Common myeloid progenitor, CD34-positive (primary cell): ENCODE results near the gene OSBPL9.
A peak's percentile ranks its signal among the peaks of the same experiment; 100 is the strongest.

Experiments used
- CTCF ChIA-PET: fragments of 350-600 bp; sonication (Branson Sonifier 250); formaldehyde crosslinking; loops from one replicate; lab custom pipeline; 2021; ENCODE audit warnings: antibody characterized with exemption; lab: Charles Lee
- POLR2A ChIA-PET: fragments of 350-600 bp; sonication (Branson Sonifier 250); formaldehyde crosslinking; loops from one replicate; lab custom pipeline; 2021; ENCODE audit warnings: antibody characterized with exemption; lab: Charles Lee
- DNase-seq, 3 donors: peaks; one replicate each; pipeline versions ENCODE4 v3.0.0 to v3.0.0-alpha.2; 2013
- H3K27ac ChIP-seq, 2 experiments: 1 replicate in 1 of 2; 2 replicates in 1 of 2; pipeline ENCODE4 v1.7.0; 2013; ENCODE audit warnings: inconsistent platforms in 2 of 2, low read length in 2 of 2, mild to moderate bottlenecking in 2 of 2, low read depth in 1 of 2, moderate library complexity in 1 of 2; ENCODE audit not compliant: severe bottlenecking in 2 of 2, insufficient read depth in 1 of 2, poor library complexity in 1 of 2
- H3K27me3 ChIP-seq, 5 experiments: replicated peaks in 2 of 5; 1 replicate in 3 of 5; 2 replicates in 2 of 5; pipeline versions ENCODE4 v1.6.1 to v1.7.0; 2013; ENCODE audit warnings: low read length in 4 of 5, mild to moderate bottlenecking in 2 of 5, moderate library complexity in 2 of 5, inconsistent platforms in 1 of 5; ENCODE audit not compliant: insufficient read depth in 5 of 5, control insufficient read depth in 4 of 5
- H3K36me3 ChIP-seq, 4 experiments: 1 replicate in 2 of 4; 2 replicates in 2 of 4; pipeline versions ENCODE4 v1.6.1 to v1.7.0; 2013; ENCODE audit warnings: low read length in 3 of 4, control low read depth in 1 of 4, mild to moderate bottlenecking in 1 of 4; ENCODE audit not compliant: control insufficient read depth in 4 of 4, insufficient read depth in 4 of 4
- H3K4me1 ChIP-seq, 4 experiments: 1 replicate in 3 of 4; 2 replicates in 1 of 4; pipeline versions ENCODE4 v1.6.1 to v1.7.1; 2013; ENCODE audit warnings: low read length in 3 of 4, mild to moderate bottlenecking in 3 of 4, control low read depth in 1 of 4, inconsistent platforms in 1 of 4, moderate library complexity in 1 of 4; ENCODE audit not compliant: control insufficient read depth in 4 of 4, insufficient read depth in 4 of 4; ENCODE audit errors: control extremely low read depth in 1 of 4
- H3K4me3 ChIP-seq, 7 experiments: 1 replicate in 4 of 7; 2 replicates in 3 of 7; pipeline versions ENCODE4 v1.5.1 to v1.7.0; 2013; ENCODE audit warnings: mild to moderate bottlenecking in 7 of 7, low read length in 6 of 7, moderate library complexity in 6 of 7, inconsistent platforms in 2 of 7, low read depth in 2 of 7, control low read depth in 1 of 7; ENCODE audit not compliant: insufficient read depth in 4 of 7, control insufficient read depth in 1 of 7; ENCODE audit errors: extremely low read depth in 1 of 7
- H3K9me3 ChIP-seq, 5 experiments: 1 replicate in 4 of 5; 2 replicates in 1 of 5; pipeline versions ENCODE4 v1.6.1 to v1.7.1; 2013; ENCODE audit warnings: low read length in 4 of 5, mild to moderate bottlenecking in 2 of 5, inconsistent platforms in 1 of 5, low read depth in 1 of 5, moderate library complexity in 1 of 5; ENCODE audit not compliant: control insufficient read depth in 4 of 5, insufficient read depth in 2 of 5; ENCODE audit errors: control extremely low read depth in 1 of 5
- WGBS: methylation state at CpG from one replicate; pipeline ENCODE4 v1.1.5; 2013; ENCODE audit not compliant: insufficient coverage; 5-methylcytosine and 5-hydroxymethylcytosine counted together

The OSBPL9 gene

GRCh38 chr1:51784997-51785421 lies 168.1 kb downstream of the OSBPL9 start:
- Histone ChIP-seq H3K9me3 (no peaks in the 10 kb centered on the region), H3K4me1 (no peaks in the 10 kb centered on the region), H3K27me3 (no peaks in the 10 kb centered on the region), H3K36me3 (peaks cover 40 to 95% (median 72%) of the 10 kb centered on the region in 4 experiments), H3K4me3 (no peak overlapping the region), H3K27ac (no peak overlapping the region)
- DNase-seq = no peak
- ChIA-PET POLR2A (no interaction called here), CTCF (interaction anchor here (1.0 to 1.2 kb wide), 2 partner anchors 15 to 16 kb away, joined by 3 to 5 read pairs; no protein-coding TSS in a partner anchor)
- 90% methylated on average over 3 of the region's 4 CpGs for WGBS

GRCh38 chr1:51788938-51789337 lies 172.0 kb downstream of the OSBPL9 start:
- Histone ChIP-seq H3K27me3 (no peaks in the 10 kb centered on the region), H3K4me3 (no peak overlapping the region), H3K4me1 (peaks cover 0 to 11% (median 4%) of the 10 kb centered on the region in 4 experiments), H3K36me3 (peaks cover 44 to 97% (median 76%) of the 10 kb centered on the region in 4 experiments), H3K27ac (no peak overlapping the region), H3K9me3 (no peaks in the 10 kb centered on the region)
- ChIA-PET POLR2A (no interaction called here), CTCF (interaction anchor here (1.8 kb wide), 1 partner anchor 13 kb away, joined by 3 read pairs; no protein-coding TSS in a partner anchor)
- no CpG with 5 or more reads among the region's 2 CpGs for WGBS
- DNase-seq = no peak

GRCh38 chr1:51789342-51789741 lies 172.4 kb downstream of the OSBPL9 start:
- no peak for DNase-seq
- Histone ChIP-seq H3K4me1 (peaks cover 0 to 14% (median 4%) of the 10 kb centered on the region in 4 experiments), H3K9me3 (no peaks in the 10 kb centered on the region), H3K27ac (no peak overlapping the region), H3K4me3 (no peak overlapping the region), H3K27me3 (no peaks in the 10 kb centered on the region), H3K36me3 (peaks cover 44 to 97% (median 76%) of the 10 kb centered on the region in 4 experiments)
- ChIA-PET CTCF (interaction anchor here (1.8 kb wide), 1 partner anchor 13 kb away, joined by 3 read pairs; no protein-coding TSS in a partner anchor), POLR2A (no interaction called here)
- WGBS = 100% methylated on average over 1 of the region's 1 CpG

GRCh38 chr1:51790385-51790784 lies 173.5 kb downstream of the OSBPL9 start:
- Histone ChIP-seq H3K9me3 (no peaks in the 10 kb centered on the region), H3K4me3 (no peak overlapping the region), H3K4me1 (peaks cover 0 to 14% (median 4%) of the 10 kb centered on the region in 4 experiments), H3K36me3 (peaks cover 35 to 97% (median 73%) of the 10 kb centered on the region in 4 experiments), H3K27ac (no peak overlapping the region), H3K27me3 (no peaks in the 10 kb centered on the region)
- ChIA-PET CTCF (interaction anchor here (0.9 to 1.8 kb wide), 5 partner anchors 7 to 108 kb away, joined by 3 to 4 read pairs (median 3); no protein-coding TSS in a partner anchor), POLR2A (interaction anchor here (1.1 kb wide), 1 partner anchor 13 kb away, joined by 3 read pairs; no protein-coding TSS in a partner anchor)
- DNase-seq = no peak
- 99% methylated on average over 5 of the region's 6 CpGs for WGBS

- DNase-seq = no peak
- H3K4me3 ChIP-seq = no peak overlapping the region
- 100% methylated on average over 1 of the region's 1 CpG for WGBS
- peak overlapping the region in 1 of 2 experiments; percentile 6 for H3K27ac ChIP-seq
- no peaks in the 10 kb centered on the region for H3K27me3 ChIP-seq
- peaks cover 26 to 85% (median 66%) of the 10 kb centered on the region in 4 experiments for H3K36me3 ChIP-seq
- ChIA-PET POLR2A (no interaction called here), CTCF (interaction anchor here (0.9 to 1.4 kb wide), 2 partner anchors 8 to 9 kb away, joined by 3 to 4 read pairs; no protein-coding TSS in a partner anchor)
- H3K4me1 ChIP-seq = peaks cover 0 to 14% (median 4%) of the 10 kb centered on the region in 4 experiments
- H3K9me3 ChIP-seq = no peaks in the 10 kb centered on the region
Measured at GRCh38 chr1:51791888-51792287, 175.0 kb downstream of the OSBPL9 start.

GRCh38 chr1:51792864-51793263 lies 176.0 kb downstream of the OSBPL9 start:
- no peaks in the 10 kb centered on the region for H3K9me3 ChIP-seq
- H3K4me1 ChIP-seq = peaks cover 0 to 14% (median 4%) of the 10 kb centered on the region in 4 experiments
- H3K27me3 ChIP-seq = no peaks in the 10 kb centered on the region
- H3K36me3 ChIP-seq = peaks cover 26 to 82% (median 63%) of the 10 kb centered on the region in 4 experiments
- no peak overlapping the region for H3K27ac ChIP-seq
- CTCF ChIA-PET = interaction anchor here (1.2 kb wide), 1 partner anchor 10 kb away, joined by 6 read pairs; no protein-coding TSS in a partner anchor
- POLR2A ChIA-PET = no interaction called here
- WGBS = 88% methylated on average over 1 of the region's 1 CpG
- H3K4me3 ChIP-seq = no peak overlapping the region
- DNase-seq = peak; percentile 23 to 80 (median 77)

- 100% methylated on average over 2 of the region's 2 CpGs for WGBS
- no peak for DNase-seq
- no peaks in the 10 kb centered on the region for H3K9me3 ChIP-seq
- peaks cover 0 to 14% (median 4%) of the 10 kb centered on the region in 4 experiments for H3K4me1 ChIP-seq
- H3K27ac ChIP-seq = no peak overlapping the region
- no peaks in the 10 kb centered on the region for H3K27me3 ChIP-seq
- ChIA-PET POLR2A (no interaction called here), CTCF (interaction anchor here (1.4 kb wide), 1 partner anchor 167 kb away, joined by 6 read pairs; no protein-coding TSS in a partner anchor)
- H3K36me3 ChIP-seq = peaks cover 23 to 81% (median 59%) of the 10 kb centered on the region in 4 experiments
- H3K4me3 ChIP-seq = no peak overlapping the region
Measured at GRCh38 chr1:51794260-51794659, 177.4 kb downstream of the OSBPL9 start.
